Omental fat pad (tissue), 4 donors: ENCODE measurements around the gene AFF3. TPM values are rescaled to one million over a fixed set of nuclear protein-coding genes. Genes with fewer than 3 reads are reported as not detected.

Experiments used
- ATAC-seq: fragments of 150-250 bp; one replicate; pipeline ENCODE4 v1.9.1; 2016; ENCODE audit warnings: mild to moderate bottlenecking, moderate library complexity; ENCODE audit not compliant: low FRiP score
- DNase-seq: peaks from one replicate; pipeline ENCODE4 v3.0.0-alpha.2; 2019; ENCODE audit warnings: low spot score
- total RNA-seq, 4 donors: library from RNA; depleted of rRNA; stranded (reverse); fragments of >200 nt; gene quantifications; one replicate each; pipeline ENCODE4 v1.1.0, GENCODE V29; 2016
- TF ChIP-seq, protein P1 (sequence below), 3 donors: fragments of 450-650 bp; IDR thresholded peaks; one replicate each; pipeline ENCODE4 v1.5.1; 2016 to 2017; ENCODE audit warnings: antibody characterized with exemption in 3 of 3, mild to moderate bottlenecking in 3 of 3, moderate library complexity in 2 of 3

AFF3 gene, protein sequence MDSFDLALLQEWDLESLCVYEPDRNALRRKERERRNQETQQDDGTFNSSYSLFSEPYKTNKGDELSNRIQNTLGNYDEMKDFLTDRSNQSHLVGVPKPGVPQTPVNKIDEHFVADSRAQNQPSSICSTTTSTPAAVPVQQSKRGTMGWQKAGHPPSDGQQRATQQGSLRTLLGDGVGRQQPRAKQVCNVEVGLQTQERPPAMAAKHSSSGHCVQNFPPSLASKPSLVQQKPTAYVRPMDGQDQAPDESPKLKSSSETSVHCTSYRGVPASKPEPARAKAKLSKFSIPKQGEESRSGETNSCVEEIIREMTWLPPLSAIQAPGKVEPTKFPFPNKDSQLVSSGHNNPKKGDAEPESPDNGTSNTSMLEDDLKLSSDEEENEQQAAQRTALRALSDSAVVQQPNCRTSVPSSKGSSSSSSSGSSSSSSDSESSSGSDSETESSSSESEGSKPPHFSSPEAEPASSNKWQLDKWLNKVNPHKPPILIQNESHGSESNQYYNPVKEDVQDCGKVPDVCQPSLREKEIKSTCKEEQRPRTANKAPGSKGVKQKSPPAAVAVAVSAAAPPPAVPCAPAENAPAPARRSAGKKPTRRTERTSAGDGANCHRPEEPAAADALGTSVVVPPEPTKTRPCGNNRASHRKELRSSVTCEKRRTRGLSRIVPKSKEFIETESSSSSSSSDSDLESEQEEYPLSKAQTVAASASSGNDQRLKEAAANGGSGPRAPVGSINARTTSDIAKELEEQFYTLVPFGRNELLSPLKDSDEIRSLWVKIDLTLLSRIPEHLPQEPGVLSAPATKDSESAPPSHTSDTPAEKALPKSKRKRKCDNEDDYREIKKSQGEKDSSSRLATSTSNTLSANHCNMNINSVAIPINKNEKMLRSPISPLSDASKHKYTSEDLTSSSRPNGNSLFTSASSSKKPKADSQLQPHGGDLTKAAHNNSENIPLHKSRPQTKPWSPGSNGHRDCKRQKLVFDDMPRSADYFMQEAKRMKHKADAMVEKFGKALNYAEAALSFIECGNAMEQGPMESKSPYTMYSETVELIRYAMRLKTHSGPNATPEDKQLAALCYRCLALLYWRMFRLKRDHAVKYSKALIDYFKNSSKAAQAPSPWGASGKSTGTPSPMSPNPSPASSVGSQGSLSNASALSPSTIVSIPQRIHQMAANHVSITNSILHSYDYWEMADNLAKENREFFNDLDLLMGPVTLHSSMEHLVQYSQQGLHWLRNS (N-terminal part only)
- 1 to 10 TPM; 1.4 to 6.0 (median 2.7) TPM for total RNA-seq

- TF ChIP-seq, protein P1, sequence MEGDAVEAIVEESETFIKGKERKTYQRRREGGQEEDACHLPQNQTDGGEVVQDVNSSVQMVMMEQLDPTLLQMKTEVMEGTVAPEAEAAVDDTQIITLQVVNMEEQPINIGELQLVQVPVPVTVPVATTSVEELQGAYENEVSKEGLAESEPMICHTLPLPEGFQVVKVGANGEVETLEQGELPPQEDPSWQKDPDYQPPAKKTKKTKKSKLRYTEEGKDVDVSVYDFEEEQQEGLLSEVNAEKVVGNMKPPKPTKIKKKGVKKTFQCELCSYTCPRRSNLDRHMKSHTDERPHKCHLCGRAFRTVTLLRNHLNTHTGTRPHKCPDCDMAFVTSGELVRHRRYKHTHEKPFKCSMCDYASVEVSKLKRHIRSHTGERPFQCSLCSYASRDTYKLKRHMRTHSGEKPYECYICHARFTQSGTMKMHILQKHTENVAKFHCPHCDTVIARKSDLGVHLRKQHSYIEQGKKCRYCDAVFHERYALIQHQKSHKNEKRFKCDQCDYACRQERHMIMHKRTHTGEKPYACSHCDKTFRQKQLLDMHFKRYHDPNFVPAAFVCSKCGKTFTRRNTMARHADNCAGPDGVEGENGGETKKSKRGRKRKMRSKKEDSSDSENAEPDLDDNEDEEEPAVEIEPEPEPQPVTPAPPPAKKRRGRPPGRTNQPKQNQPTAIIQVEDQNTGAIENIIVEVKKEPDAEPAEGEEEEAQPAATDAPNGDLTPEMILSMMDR (IDR thresholded peaks at IDR 0.05): no peak
- no peak for ATAC-seq
- DNase-seq: no peak
Measured at GRCh38 chr2:100142393-100142792, at the start of gene AFF3. Gene AFF3, minus strand, starts transcription at chr2:100142590. Its CDS starts 38,136 bp downstream, at chr2:100104454.

- TF ChIP-seq, protein P1 (IDR thresholded peaks at IDR 0.05): no peak
- ATAC-seq (no peak), DNase-seq (no peak)
Measured at GRCh38 chr2:100189387-100189786, 47.0 kb upstream of the AFF3 start.

DNA sequence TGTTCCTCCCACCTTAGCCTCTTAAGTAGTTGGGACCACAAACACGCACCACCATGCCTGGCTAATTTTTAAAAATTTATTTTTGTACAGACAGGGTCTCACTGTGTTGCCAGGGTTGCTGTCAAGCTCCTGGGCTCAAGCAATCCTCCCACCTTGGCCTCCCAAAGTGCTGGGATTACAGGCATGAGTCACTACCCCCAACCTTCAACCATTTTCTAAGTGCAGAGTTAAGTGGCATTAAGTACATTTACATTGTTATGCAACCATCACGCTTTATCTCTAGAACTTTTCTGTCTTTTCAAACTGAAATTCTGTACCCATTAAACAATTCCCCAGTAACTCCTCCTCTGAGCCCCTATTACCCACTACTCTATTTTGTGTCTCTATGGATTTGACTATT, 45.9 kb upstream of the AFF3 start:
- ATAC-seq (no peak), DNase-seq (no peak)
- TF ChIP-seq, protein P1 (IDR thresholded peaks at IDR 0.05): no peak

DNA sequence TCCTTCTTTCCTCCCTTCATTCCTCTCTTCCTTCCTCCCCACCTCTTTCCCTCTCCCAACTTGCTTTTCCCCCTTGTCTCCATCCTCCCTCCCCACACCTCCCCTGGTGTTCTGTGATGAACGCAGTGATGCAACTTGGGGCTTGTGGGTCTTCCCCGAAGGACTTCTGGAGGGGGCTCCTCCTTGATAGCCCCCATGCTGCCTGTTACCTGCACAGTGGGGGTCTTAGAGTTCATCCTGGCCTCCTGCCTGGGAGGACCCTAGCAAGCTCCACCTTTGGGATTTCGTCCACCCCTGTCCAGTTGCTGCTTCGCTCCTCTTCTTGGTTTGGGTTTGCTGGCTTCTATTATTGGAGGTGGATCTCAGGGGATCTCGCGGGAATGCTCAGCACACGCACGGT, 43.7 kb upstream of the AFF3 start:
- no peak for ATAC-seq
- TF ChIP-seq, protein P1 (IDR thresholded peaks at IDR 0.05): no peak
- no peak for DNase-seq

GRCh38 chr2:100185516-100185915, 43.1 kb upstream of the AFF3 start:
- no peak for DNase-seq
- TF ChIP-seq, protein P1 (IDR thresholded peaks at IDR 0.05): no peak
- no peak for ATAC-seq

DNA sequence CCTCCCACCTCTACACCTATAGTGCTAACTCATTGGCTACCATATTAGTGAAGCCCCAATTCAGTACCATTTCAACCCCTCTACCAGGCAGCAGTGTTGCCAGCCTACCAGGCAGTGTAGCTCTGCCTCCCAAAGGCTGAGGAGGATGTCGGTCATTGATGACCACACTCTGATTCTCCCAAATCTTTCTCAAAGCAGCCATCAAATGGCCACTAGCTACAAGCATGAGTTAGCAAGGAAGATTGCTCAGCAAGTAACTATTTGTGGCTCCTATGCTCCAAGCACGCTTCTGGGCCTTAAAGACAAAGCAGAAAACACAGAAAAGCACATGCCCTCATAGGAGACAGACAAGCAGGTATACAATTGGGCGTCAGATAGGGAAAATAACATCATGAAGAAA, 42.7 kb upstream of the AFF3 start:
- TF ChIP-seq, protein P1 (IDR thresholded peaks at IDR 0.05): no peak
- ATAC-seq (no peak), DNase-seq (no peak)
